ENCODE results near the gene ADRB2. TPM values are rescaled to one million over a fixed set of nuclear protein-coding genes. Genes with fewer than 3 reads are reported as not detected.
A peak's percentile ranks its signal among the peaks of the same experiment; 100 is the strongest.

ADRB2 gene
- total RNA-seq, 2 experiments from 2014 or later: 0.09 TPM; not detected in 1

- Mint-ChIP-seq H3K36me3 (ENCODE audit: low read depth) (no peaks in the 10 kb centered on the region), H3K27ac (no peak overlapping the region), H3K4me1 (peaks cover under 1% of the 10 kb centered on the region), H3K27me3 (peaks cover 12% of the 10 kb centered on the region), H3K4me3 (no peak overlapping the region), H3K9me3 (ENCODE audit: low read depth) (no peaks in the 10 kb centered on the region)
- no peak for DNase-seq
- no peak for ATAC-seq
- CTCF ChIA-PET: interaction anchor here (0.7 kb wide), 1 partner anchor 35 kb away, joined by 3 read pairs; no protein-coding TSS in a partner anchor
- POLR2A ChIA-PET: no interaction called here
- intact Hi-C loops (cut with DNase I, micrococcal nuclease): no loop called here
Measured at GRCh38 chr5:148816782-148817181, 9.6 kb upstream of the ADRB2 start.

GRCh38 chr5:148817606-148818005 is 8.8 kb upstream of the ADRB2 start:
- no peaks in the 10 kb centered on the region for H3K4me1 Mint-ChIP-seq
- no peaks in the 10 kb centered on the region for H3K9me3 Mint-ChIP-seq (ENCODE audit: low read depth)
- no peak overlapping the region for H3K27ac Mint-ChIP-seq
- ChIA-PET CTCF (no interaction called here), POLR2A (no interaction called here)
- DNase-seq (no peak), ATAC-seq (no peak)
- H3K4me3 Mint-ChIP-seq: no peak overlapping the region
- H3K27me3 Mint-ChIP-seq: peaks cover 12% of the 10 kb centered on the region
- intact Hi-C loops (cut with DNase I, micrococcal nuclease): no loop called here
- H3K36me3 Mint-ChIP-seq (ENCODE audit: low read depth): no peaks in the 10 kb centered on the region

- DNase-seq (peak; percentile 32), ATAC-seq (peak; percentile 30)
- no peaks in the 10 kb centered on the region for H3K9me3 Mint-ChIP-seq (ENCODE audit: low read depth)
- H3K27ac Mint-ChIP-seq: no peak overlapping the region
- H3K36me3 Mint-ChIP-seq (ENCODE audit: low read depth): no peaks in the 10 kb centered on the region
- intact Hi-C loops (cut with DNase I, micrococcal nuclease): loop anchor here (1.0 to 10.0 kb wide), 6 partner anchors 134 to 452 kb away; partner anchors contain the start of gene AFAP1L1 (in 1 of the 2)
- peaks cover 3% of the 10 kb centered on the region for H3K4me1 Mint-ChIP-seq
- CTCF ChIA-PET: interaction anchor here (0.6 to 2.6 kb wide), 16 partner anchors 9 to 191 kb away, joined by 3 to 13 read pairs (median 4); no protein-coding TSS in a partner anchor
- POLR2A ChIA-PET: no interaction called here
- H3K27me3 Mint-ChIP-seq: peaks cover 15% of the 10 kb centered on the region
- H3K4me3 Mint-ChIP-seq: no peak overlapping the region
Measured at GRCh38 chr5:148820461-148821395, 5.7 kb upstream of the ADRB2 start.

GRCh38 chr5:148823871-148824270 is 2.5 kb upstream of the ADRB2 start:
- H3K4me3 Mint-ChIP-seq: no peak overlapping the region
- H3K27me3 Mint-ChIP-seq: peaks cover 29% of the 10 kb centered on the region
- intact Hi-C loops (cut with DNase I, micrococcal nuclease): loop anchor here (5.0 to 10.0 kb wide), 4 partner anchors 131 to 448 kb away; partner anchors contain the start of gene AFAP1L1 (in 1 of the 2)
- no peaks in the 10 kb centered on the region for H3K9me3 Mint-ChIP-seq (ENCODE audit: low read depth)
- H3K27ac Mint-ChIP-seq: no peak overlapping the region
- peaks cover 21% of the 10 kb centered on the region for H3K4me1 Mint-ChIP-seq
- no peaks in the 10 kb centered on the region for H3K36me3 Mint-ChIP-seq (ENCODE audit: low read depth)
- DNase-seq (no peak), ATAC-seq (no peak)
- POLR2A ChIA-PET: no interaction called here
- CTCF ChIA-PET: interaction anchor here (1.4 kb wide), 1 partner anchor 86 kb away, joined by 3 read pairs; no protein-coding TSS in a partner anchor

DNA sequence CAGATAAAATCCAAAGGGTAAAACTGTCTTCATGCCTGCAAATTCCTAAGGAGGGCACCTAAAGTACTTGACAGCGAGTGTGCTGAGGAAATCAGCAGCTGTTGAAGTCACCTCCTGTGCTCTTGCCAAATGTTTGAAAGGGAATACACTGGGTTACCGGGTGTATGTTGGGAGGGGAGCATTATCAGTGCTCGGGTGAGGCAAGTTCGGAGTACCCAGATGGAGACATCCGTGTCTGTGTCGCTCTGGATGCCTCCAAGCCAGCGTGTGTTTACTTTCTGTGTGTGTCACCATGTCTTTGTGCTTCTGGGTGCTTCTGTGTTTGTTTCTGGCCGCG is 727 bp upstream of the ADRB2 start:
- ChIA-PET POLR2A (no interaction called here), CTCF (interaction anchor here (1.2 to 1.4 kb wide), 3 partner anchors 93 to 210 kb away, joined by 3 to 5 read pairs (median 4); no protein-coding TSS in a partner anchor)
- Mint-ChIP-seq H3K4me3 (peak overlapping the region; percentile 66), H3K27me3 (peaks cover 30% of the 10 kb centered on the region), H3K4me1 (peaks cover 22% of the 10 kb centered on the region), H3K9me3 (ENCODE audit: low read depth) (no peaks in the 10 kb centered on the region), H3K36me3 (ENCODE audit: low read depth) (no peaks in the 10 kb centered on the region), H3K27ac (peak overlapping the region; percentile 3)
- ATAC-seq (no peak), DNase-seq (no peak)
- intact Hi-C loops (cut with DNase I, micrococcal nuclease): loop anchor here (1.0 to 10.0 kb wide), 6 partner anchors 16 to 289 kb away; no protein-coding TSS in a partner anchor

- H3K36me3 Mint-ChIP-seq (ENCODE audit: low read depth): no peaks in the 10 kb centered on the region
- POLR2A ChIA-PET: no interaction called here
- peak overlapping the region; percentile 66 for H3K4me3 Mint-ChIP-seq
- CTCF ChIA-PET: interaction anchor here (0.6 to 1.2 kb wide), 3 partner anchors 94 to 97 kb away, joined by 3 to 6 read pairs (median 5); no protein-coding TSS in a partner anchor
- DNase-seq: no peak
- peak; percentile 47 for ATAC-seq
- peaks cover 30% of the 10 kb centered on the region for H3K27me3 Mint-ChIP-seq
- H3K9me3 Mint-ChIP-seq (ENCODE audit: low read depth): no peaks in the 10 kb centered on the region
- peaks cover 22% of the 10 kb centered on the region for H3K4me1 Mint-ChIP-seq
- intact Hi-C loops (cut with DNase I, micrococcal nuclease): loop anchor here (1.0 to 10.0 kb wide), 6 partner anchors 17 to 288 kb away; no protein-coding TSS in a partner anchor
- no peak overlapping the region for H3K27ac Mint-ChIP-seq
Measured at GRCh38 chr5:148826739-148827070, 294 bp downstream of the ADRB2 start.

GRCh38 chr5:148827723-148828122 is 1.3 kb downstream of the ADRB2 start:
- Mint-ChIP-seq H3K27me3 (peaks cover 30% of the 10 kb centered on the region), H3K9me3 (ENCODE audit: low read depth) (no peaks in the 10 kb centered on the region), H3K4me1 (peaks cover 22% of the 10 kb centered on the region), H3K4me3 (no peak overlapping the region), H3K36me3 (ENCODE audit: low read depth) (no peaks in the 10 kb centered on the region), H3K27ac (no peak overlapping the region)
- ChIA-PET CTCF (interaction anchor here (0.9 to 1.2 kb wide), 5 partner anchors 12 to 129 kb away, joined by 3 to 6 read pairs (median 3); no protein-coding TSS in a partner anchor), POLR2A (no interaction called here)
- no peak for DNase-seq
- intact Hi-C loops (cut with DNase I, micrococcal nuclease): loop anchor here (2.0 to 10.0 kb wide), 5 partner anchors 19 to 287 kb away; no protein-coding TSS in a partner anchor
- ATAC-seq: no peak

DNA sequence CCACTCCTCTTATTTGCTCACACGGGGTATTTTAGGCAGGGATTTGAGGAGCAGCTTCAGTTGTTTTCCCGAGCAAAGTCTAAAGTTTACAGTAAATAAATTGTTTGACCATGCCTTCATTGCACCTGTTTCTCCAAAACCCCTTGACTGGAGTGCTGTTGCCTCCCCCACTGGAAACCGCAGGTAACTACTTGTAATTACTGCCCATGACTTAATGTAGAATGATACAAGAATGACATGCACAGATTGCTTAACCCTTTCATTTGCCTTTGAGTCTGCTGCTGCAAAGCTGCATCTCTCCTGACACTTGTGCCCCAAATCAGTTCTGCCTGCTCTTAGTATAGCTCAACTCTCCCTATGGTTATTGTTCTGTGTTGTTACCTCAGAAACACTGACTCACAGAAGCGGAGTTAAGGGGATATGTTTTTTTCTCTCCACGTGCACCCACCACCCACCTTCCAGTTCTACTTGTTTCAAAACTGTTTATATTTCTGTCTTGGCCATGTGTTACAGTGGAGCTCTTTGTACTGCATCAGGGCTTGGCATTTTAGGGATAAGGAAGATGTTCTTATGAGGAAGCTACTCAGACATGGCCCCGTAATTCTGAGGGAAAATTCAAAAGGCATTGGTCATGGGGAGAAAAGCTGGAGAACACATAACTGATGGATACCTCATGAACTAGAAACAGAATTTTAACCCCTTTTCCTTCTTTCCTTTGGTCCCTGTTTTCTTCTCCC is 2.3 kb downstream of the ADRB2 start:
- Mint-ChIP-seq H3K4me1 (peaks cover 22% of the 10 kb centered on the region), H3K27me3 (peaks cover 28% of the 10 kb centered on the region), H3K36me3 (ENCODE audit: low read depth) (no peaks in the 10 kb centered on the region), H3K4me3 (no peak overlapping the region), H3K9me3 (ENCODE audit: low read depth) (no peaks in the 10 kb centered on the region), H3K27ac (no peak overlapping the region)
- intact Hi-C loops (cut with DNase I, micrococcal nuclease): loop anchor here (10.0 kb wide), 3 partner anchors 126 to 286 kb away; no protein-coding TSS in a partner anchor
- CTCF ChIA-PET: interaction anchor here (0.9 to 2.2 kb wide), 7 partner anchors 8 to 129 kb away, joined by 3 to 7 read pairs (median 3); no protein-coding TSS in a partner anchor
- DNase-seq: no peak
- POLR2A ChIA-PET: no interaction called here
- no peak for ATAC-seq

GRCh38 chr5:148829248-148829594 is 2.8 kb downstream of the ADRB2 start:
- peaks cover 22% of the 10 kb centered on the region for H3K4me1 Mint-ChIP-seq
- ATAC-seq (no peak), DNase-seq (no peak)
- ChIA-PET CTCF (interaction anchor here (1.0 to 2.2 kb wide), 2 partner anchors 8 to 129 kb away, joined by 3 to 7 read pairs; no protein-coding TSS in a partner anchor), POLR2A (interaction anchor here (0.6 kb wide), 1 partner anchor 97 kb away, joined by 7 read pairs; no protein-coding TSS in a partner anchor)
- no peak overlapping the region for H3K27ac Mint-ChIP-seq
- peaks cover 28% of the 10 kb centered on the region for H3K27me3 Mint-ChIP-seq
- intact Hi-C loops (cut with DNase I, micrococcal nuclease): loop anchor here (10.0 kb wide), 3 partner anchors 126 to 286 kb away; no protein-coding TSS in a partner anchor
- no peaks in the 10 kb centered on the region for H3K9me3 Mint-ChIP-seq (ENCODE audit: low read depth)
- H3K36me3 Mint-ChIP-seq (ENCODE audit: low read depth): no peaks in the 10 kb centered on the region
- no peak overlapping the region for H3K4me3 Mint-ChIP-seq

DNA sequence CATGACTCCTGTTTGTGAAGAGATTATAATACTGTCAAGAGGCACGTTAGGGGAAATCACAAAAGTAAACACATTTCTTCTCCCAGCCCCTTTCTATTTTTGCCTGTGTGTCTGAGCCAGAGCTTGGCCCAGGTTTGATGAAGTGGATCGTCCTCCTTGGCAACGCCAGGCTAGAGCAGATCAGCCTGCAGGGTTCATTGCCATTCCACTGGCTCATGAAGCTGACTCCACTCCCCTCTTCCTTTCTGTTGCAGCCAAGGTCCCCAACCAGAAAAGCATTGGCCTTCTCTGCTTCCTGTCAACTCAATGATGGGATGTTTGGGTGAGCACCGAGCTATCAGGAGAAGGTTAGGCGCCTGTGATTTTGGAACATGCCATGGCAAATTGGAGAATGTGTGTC is 3.3 kb downstream of the ADRB2 start:
- Mint-ChIP-seq H3K36me3 (ENCODE audit: low read depth) (no peaks in the 10 kb centered on the region), H3K27me3 (peaks cover 28% of the 10 kb centered on the region), H3K4me1 (peaks cover 22% of the 10 kb centered on the region), H3K27ac (no peak overlapping the region), H3K4me3 (no peak overlapping the region), H3K9me3 (ENCODE audit: low read depth) (no peaks in the 10 kb centered on the region)
- POLR2A ChIA-PET: interaction anchor here (0.6 kb wide), 1 partner anchor 98 kb away, joined by 7 read pairs; no protein-coding TSS in a partner anchor
- CTCF ChIA-PET: interaction anchor here (2.2 kb wide), 1 partner anchor 9 kb away, joined by 7 read pairs; no protein-coding TSS in a partner anchor
- ATAC-seq: no peak
- intact Hi-C loops (cut with DNase I, micrococcal nuclease): loop anchor here (10.0 kb wide), 3 partner anchors 125 to 285 kb away; no protein-coding TSS in a partner anchor
- DNase-seq: no peak

DNA sequence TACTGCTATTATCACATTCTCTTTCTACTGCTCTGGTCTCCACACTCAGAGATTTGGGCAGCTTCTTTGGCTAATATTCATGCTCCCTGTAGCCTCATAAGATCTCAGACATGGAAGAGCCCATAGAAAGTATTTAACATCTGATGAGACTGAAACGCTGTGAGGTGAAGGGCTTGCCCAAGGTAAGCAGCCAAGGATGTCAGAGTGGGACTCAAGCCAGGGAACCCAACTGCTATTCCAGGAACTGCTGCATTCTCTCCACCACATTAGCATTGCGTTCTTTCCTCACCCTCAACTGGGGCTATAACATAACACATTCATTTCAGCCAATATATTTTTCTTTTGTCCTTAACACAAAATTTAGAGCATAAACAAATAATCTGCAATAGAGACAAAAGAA is 3.8 kb downstream of the ADRB2 start:
- intact Hi-C loops (cut with DNase I, micrococcal nuclease): no loop called here
- ChIA-PET POLR2A (no interaction called here), CTCF (interaction anchor here (0.5 to 2.2 kb wide), 3 partner anchors 9 to 539 kb away, joined by 3 to 7 read pairs (median 3); no protein-coding TSS in a partner anchor)
- DNase-seq (no peak), ATAC-seq (no peak)
- Mint-ChIP-seq H3K36me3 (ENCODE audit: low read depth) (no peaks in the 10 kb centered on the region), H3K4me1 (peaks cover 22% of the 10 kb centered on the region), H3K27ac (no peak overlapping the region), H3K27me3 (peaks cover 25% of the 10 kb centered on the region), H3K4me3 (no peak overlapping the region), H3K9me3 (ENCODE audit: low read depth) (no peaks in the 10 kb centered on the region)
